GM21717 (cell line): ENCODE results near the gene C11orf52.

Experiments used
- ATAC-seq: cut with Tn5 transposase; IDR thresholded peaks from one replicate; pipeline ENCODE4 v1.9.1; 2021; ENCODE audit warnings: mild to moderate bottlenecking, moderate library complexity; ENCODE audit not compliant: unreplicated experiment

Gene C11orf52

GRCh38 chr11:111969344-111969743, 50.6 kb downstream of the C11orf52 start:
- ATAC-seq: no peak

DNA sequence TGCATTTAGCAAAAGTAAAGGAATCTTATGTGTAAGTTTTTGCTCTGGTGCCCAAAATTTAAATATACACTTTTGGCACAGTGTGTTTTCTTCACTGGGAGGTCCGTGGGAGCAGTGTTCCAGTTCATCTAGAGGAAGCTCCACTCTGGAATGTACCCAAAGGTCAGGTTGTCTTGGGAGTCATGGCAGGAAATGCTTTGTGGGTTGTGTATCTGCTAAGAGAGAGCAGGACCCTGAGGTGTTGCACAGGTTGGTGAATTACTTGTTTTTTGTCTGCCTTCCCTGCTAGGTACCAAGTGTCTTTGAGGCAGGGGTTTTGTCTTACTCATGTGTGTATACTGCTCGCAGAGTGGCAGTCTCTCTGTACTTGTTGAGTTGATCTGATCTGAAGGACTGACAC, 55.7 kb downstream of the C11orf52 start:
- ATAC-seq: no peak

- no peak for ATAC-seq
These were observed 56.5 kb downstream of the C11orf52 start for GRCh38 chr11:111975076-111975806.

- ATAC-seq: no peak
These were observed 57.5 kb downstream of the C11orf52 start for GRCh38 chr11:111976119-111976766.
